Limb (tissue), 2 donors: ENCODE measurements around the gene HOXB2.

ENCODE experiments used
- DNase-seq, 2 donors: peaks; one replicate each; pipeline ENCODE4 v3.0.0-alpha.2; 2016; ENCODE audit errors: extremely low spot score in 2 of 2

The HOXB2 gene

DNA sequence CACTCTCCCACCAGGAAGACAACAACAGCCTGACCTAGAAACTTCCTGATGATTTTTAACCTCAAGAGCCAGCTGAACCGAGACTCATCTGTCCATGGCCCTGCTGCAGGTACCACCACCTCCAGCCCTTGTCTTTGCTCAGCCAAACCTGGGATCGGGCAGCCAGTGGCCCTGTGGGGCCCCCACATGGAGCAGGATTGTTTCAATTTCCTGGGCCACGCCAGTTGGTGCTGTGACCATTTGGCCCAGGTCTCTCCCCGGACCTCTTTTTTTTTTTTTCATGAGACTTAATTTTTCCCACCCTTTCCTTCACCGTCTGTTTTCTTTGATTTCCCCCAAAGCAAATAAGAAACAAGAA is 8.3 kb upstream of the HOXB2 start:
- DNase-seq, result no peak

DNA sequence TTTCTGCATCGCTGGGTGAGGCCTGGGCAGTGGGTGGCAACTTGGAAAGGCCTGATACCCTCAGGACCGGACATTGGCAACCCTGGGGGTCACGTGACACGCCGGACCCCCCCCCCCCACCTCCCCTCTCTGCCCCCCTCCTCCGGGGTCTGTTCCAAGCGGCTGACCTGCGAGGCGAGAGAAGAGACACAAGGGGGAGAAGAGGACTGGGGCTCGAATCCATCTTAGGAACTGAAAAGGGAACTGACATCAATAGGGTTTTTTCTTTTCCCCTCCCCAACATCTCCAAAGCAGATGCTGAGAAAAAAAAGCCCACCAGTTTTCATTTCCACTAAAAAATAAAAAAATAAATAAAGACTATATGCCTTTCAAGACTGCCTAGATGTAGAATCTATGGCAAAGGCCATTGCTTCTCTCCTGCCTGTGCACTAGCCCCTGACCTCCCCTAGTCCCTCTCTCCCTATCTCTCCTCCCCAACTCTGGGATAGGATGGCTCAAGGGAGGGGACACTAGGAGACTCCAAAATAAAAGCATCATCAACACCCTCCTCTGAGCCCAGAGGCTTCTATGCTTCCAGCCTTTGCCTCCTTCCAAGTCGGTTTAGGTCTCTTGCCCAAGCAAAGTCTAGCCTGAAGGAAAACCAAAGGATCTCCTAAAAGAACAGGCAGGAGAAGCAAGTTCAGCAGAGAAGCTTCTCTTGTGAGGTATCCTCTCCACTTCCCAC is 7.7 kb upstream of the HOXB2 start:
- peak in 1 of 2 donors; percentile 76 for DNase-seq

DNA sequence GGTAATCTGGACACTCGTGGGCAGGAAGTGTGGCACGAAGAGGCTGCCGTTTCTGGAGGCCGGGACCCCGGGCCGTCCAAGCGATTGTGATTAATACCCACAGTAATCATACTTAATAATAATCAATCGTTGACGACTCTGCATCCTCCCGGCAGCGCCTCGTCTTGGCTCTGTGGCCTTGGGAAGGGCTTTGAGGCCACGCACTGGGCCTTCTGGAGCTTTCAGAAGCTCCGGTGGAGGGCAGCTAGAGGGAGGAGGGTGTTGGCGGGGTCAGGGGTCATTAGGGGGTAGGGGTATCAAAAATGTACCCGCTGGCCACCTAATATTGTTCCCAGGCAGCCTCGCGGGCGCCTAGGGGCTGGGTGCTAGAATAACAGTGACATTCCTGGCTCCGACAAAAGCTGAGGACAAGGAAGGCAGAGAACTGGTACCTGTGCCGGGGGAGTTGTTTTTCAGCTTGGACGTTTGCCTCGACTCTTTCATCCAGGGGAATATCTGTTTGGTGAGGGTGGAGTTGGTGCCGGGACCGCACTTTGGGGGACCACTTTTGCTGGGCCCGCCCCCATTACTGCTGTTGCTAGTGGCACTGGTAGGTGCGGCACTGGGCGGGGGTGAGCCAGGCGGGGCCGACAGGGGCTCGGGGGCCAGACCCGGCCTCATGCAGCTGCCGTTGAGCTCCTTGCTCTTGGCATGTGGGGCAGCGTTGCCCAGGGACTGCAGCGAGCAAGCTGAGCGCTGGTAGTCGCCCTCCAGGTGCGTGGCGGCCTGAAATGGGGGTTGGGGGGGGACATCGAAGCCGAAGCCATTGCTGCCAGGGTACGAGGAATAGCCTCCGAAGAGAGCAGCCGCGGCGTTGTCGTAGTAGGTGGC is 6.9 kb upstream of the HOXB2 start:
- DNase-seq, result no peak

DNA sequence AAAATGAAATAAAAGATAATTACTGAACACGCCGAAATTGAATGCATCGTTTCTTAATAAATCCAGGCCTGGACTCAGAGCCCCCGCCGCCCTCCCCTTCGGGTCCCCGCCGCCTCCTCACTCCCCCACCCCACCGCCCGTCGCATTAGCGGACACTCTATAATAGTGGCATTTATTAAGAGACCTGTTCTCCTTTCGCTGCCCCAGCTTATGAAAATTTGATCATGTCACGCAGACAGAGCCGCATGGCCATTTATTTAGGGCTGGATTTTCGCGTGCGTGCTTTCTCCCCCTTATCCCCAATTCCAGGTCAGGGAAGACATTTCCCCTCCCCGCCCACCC is 6.3 kb upstream of the HOXB2 start:
- no peak for DNase-seq

DNA sequence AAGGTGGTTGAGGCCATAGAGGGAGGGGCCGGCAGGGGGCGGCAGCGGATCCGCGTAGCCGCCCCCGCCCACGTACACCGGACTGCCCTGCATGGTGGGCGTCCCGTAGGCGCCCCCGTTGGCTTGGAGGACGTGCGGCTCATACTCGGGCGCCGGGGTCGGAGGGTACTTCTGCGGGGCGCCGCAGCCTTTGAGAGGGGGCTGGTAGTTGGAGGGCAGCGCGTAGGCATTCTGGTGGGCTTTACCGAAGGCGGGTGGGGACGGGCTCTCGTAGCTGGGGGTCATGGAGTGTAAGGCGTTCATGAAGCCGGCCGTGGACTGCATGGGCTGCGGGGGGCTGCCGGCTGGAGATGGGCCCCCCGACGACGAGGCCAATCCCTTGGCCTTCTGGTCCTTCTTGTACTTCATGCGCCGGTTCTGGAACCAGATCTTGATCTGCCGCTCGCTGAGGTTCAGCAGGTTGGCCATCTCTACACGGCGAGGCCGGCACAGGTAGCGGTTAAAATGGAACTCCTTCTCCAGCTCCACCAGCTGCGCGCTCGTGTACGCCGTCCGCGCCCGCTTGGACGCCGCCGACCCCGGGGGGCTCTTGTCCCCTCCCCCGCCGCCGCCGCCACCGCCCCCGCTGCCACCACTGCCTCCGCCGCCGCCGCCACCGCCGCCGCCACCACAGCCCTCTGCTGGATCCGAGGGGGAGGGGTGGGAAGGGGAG is 5.7 kb upstream of the HOXB2 start:
- DNase-seq, result peak in 1 of 2 donors; percentile 72

DNA sequence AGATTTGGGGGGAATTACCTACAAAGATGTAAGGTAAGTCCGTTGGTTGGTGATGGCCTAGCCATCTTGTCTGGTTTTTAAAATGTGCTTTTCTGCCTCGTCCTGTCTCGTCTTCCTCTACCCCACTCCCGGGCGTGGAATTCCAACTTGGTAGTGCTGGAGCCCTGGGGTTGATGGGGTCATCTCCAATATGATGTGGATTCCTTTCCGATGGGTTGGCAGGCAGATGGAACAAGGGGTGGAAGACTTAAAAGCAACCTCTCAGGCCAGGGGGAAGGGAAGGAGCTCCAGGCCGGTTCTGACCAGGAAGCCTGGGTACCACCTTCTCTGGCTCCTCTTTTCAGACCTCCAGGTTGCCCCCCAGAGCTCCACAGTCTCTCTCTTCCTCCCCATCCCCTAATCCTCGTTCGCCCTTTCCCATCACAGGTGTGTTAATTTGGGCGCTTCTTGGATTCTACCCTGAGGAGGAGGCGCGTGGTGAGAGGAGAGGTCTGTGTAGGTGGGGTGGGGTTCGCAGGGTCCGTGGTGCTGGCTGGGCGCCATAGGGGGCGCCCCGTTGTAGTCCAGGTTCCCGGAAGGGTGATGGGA is 5.1 kb upstream of the HOXB2 start:
- DNase-seq, result no peak

DNA sequence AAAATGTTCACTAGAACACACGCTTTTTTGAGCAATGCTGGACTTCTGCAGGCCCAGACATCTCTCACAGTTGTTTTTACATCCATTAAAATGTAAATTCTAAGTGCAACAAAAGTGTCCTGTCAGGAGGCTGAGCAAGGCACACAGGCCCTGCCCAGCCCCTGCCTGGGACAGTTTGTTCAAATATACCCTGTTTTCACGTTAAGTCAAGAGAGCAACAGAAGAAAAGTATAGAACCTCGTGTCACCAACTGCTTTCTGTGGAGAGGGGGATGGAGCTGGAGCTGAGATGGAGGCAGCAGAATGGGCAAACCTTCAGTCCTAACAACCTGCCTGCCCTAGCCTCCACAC is 4.3 kb upstream of the HOXB2 start:
- peak in 1 of 2 donors; percentile 37 for DNase-seq

DNA sequence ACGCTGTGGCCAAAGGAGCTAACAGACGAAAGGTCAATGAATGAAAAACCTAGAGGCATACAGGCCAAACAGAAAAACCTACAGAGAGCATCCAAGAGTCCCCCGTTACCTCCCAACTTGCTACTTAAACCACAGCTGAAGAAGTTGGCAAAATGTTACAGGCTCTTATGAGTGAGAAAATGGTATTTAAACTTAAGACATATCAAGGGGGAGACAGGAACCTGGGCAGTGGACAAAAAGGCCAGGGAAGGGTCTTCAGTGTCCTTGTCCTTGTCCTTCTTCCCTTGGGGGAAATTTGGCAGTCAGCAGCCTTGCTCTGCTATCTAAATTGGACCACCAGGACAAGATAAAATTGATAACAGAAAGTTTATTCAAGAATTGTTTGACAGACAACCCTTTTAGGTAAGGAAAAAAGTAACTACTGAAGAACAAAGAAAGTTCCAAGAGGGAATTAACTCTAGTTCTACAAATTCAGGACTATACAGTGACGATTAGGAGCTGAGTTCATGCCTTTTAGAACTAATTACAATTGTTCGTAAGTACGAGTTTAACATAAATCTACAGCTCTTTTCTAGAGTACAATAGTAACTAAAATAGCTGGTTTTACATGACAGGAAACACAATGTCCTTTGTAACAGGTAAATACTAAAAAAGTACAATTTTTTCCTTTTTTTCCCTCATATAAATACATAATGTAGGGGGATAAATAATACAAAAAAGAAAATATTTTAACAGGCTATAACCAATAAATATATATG is 3.8 kb upstream of the HOXB2 start:
- no peak for DNase-seq

DNA sequence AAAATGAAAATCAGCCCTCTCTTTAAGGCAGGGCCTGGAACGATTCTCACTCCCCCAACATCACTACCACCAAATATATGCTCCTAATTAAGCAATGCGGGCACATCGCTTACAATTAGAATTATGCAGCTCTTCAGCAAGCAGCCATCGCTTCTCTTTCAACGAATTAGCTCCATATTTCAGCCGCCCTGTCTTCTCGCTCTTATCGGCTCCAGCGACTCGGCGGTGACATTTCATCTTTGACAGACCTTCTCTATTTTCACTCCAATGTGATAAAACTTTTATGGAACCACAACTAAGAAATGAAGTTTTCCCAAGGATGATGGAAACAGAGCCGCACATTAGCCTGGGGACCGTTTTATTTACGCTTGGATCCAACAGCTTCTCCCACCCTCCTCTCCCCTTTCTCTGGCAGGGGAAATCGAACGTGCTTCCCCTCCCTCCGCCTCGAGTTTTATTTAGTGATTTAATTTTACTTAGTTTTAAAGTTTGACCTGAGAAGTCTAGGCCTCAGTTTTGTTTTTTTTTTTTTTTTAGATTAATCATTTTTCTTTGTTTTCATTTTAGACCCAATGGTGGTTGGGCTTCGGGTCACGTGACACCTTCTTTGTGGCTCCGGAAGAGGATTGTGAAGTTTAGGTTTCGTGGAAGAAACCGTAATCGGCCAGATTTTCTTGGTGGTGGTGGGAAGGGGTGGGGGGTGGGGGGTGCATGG is 3.1 kb upstream of the HOXB2 start:
- DNase-seq, result peak in 1 of 2 donors; percentile 66

DNA sequence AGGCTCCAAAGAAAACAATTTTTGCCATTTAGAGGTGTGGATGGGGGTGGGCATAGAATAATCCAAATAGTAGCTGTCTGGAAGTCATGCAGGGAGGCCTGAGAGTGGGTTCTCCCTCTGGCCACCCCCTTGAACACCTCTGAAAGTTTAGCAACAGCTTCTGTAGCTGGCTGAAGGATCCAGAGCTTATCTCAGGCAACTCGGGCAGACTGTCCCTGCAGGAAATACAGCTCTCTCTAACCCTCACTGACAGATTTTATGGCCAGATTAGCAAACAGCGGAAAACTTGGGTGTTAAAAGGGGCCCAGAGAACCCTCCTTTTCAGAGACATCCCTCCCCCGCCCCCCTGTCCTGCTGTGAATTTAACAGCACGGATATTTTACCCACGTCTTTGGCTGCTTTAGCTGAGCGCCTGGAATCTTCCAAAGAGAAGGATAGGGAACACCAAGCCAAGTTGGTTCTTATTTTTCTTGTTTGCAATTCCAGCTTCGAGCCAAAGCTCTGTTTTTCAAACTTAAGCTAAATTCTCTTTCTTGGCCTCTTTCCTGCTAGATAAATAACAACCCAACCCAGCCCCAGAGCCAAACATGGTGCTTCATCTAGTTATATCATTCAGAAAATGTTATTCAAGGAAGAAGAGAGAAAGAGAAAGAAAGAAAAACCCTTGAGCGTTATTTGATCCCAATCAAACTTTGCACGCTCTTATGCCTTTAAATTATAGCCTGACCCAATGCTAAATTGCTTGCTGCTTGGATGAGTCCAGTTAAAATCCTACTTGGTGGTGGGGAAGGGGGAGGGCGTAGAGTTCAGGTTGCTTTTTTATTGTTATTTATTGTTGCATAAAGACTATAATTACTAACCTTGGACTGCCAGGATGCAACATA is 2.3 kb upstream of the HOXB2 start:
- peak; percentile 61 to 70 for DNase-seq

DNA sequence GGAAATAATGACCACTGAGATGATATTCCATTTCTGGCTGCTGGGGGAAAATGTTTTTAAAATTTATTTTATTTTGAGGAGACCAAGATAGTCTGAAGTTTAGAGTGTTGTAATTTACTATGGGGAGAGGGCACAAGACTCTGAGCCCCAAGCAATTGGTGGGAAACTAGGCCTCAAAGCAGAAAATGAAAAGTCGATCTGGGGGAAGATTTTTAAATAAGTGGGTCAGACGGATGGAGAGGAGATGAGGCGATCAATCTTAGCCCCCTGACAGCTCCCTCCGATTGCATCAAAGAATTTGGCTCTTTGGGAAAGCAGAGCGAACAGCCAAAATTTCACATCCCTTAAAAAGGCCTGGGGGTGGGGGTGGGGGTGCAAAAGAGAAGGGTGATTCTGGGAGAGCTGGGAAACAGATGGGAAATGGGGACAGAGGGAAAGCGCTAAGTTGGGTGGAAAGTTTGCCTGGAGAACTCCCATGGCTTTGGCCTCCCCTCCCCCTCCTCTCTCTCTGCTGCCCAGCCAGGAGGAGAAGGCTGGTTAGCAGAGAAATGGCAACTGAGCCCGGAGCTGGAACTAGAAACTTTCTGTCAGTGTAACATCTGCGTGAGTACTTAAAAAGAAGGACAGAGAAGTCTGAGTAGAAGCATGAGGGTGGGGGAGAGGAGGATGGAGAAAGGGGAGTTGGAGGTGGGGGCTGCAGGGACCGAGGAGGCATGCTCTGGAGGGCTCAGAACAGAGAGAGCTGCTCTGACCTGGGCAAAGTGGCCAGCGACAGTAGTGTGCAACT is 1.4 kb upstream of the HOXB2 start:
- peak in 1 of 2 donors; percentile 72 for DNase-seq

DNA sequence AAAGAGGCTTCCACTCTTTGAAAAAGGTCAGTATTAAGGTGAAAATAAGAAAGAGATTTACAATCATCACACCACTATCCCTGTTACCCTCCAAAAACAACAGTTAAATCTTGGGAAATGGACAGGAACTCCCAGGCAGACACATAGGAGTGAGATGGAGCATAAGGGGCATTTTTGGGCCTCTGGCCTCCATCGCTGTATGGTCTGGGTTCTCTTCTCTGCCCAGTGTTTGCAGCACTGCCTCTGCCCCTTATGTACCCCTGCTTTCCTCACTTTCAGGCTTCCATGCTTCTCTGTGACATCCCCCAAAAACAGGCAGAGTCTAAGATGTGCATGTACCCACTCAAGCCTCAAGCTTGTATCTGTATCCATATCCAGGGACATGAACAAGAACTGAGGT is 630 bp upstream of the HOXB2 start:
- DNase-seq, result no peak

DNA sequence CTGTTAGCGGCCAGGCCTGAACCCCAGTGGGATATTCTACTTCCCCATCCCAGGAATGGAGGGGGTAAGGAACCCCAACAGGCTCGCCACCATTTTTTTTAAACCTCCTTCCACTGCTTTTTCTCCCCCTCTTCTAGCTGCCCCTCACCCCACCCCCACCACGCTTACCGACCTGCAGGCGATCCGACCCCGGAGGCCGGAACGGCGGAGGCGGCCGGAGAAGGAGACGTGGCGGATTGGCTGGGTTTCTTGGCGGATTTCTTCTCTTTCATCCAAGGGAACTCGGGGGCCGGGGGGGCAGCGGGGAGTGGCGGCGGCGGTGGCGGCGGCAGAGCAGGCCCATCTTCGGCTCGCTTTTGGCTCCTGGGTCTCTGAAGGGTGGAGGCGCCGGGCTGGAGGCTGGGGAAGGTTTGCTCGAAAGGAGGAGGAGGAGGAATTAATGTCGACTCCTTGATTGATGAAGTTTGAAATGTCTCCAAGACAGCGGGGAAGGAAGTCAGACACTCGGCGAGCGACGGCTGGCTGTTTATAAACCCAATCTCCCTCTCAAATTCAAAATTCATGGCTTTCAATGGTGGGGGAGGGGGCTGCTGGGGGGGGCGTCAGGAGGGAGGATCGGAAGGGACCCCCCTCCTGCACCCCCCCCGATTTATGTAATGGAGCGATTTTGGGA is 424 bp downstream of the HOXB2 start:
- peak; percentile 74 to 89 for DNase-seq

DNA sequence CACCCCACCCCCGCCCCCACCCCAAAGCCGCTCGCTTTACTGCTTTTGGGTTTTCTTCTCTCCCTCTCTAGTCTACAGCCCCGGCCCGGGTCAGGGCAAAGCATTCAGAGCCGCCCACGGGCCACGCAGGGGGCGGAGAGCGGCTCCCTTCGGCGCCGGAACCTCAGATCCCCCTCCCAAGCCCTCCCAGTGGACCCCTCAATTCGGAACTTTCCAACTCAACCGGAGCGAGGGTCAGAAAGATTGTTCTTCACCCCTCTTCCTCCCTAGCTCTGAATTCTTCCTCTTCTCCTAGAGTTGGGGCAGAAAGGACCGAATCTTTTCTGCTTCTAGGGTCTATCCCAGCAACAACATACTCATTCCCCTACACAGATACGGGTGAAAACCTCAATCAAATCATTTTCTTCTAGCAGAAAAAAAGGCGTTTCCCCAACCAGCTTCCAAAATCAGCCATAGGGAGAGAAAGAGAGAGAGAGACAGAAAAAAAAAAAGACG is 1.0 kb downstream of the HOXB2 start:
- DNase-seq, result no peak

DNA sequence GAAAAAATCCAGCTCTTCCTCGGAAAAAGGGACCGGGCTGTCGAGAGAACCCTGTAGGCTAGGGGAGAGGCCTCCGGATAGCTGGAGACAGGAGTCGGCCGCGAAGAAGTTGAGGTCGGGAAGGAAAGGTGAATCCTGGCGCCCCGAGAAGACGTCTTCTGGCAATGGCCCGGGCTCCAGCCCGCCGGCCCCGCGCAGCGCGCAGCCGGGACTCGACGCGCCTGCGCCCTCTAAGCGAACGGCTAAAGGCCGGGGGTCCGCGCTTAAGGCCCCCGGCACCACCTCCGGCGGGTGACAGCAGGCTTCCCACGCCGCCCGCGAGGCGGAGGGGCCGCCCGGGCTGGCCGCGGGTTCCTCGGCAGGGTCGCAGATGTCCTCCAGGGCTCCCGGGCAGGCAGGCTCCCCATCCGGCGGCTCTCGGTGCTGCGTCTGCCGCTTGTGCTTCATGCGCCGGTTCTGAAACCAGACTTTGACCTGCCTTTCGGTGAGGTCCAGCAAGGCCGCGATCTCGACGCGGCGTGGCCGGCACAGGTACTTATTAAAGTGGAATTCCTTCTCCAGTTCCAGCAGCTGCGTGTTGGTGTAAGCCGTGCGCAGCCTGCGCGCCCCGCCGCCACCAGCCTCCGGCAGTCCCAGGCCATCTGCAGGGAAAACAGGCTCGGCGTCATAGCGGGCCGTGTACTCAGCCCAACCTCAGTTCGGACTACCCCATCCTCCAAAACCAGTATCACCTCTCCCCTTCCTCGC is 1.6 kb downstream of the HOXB2 start:
- DNase-seq, result peak in 1 of 2 donors; percentile 77

DNA sequence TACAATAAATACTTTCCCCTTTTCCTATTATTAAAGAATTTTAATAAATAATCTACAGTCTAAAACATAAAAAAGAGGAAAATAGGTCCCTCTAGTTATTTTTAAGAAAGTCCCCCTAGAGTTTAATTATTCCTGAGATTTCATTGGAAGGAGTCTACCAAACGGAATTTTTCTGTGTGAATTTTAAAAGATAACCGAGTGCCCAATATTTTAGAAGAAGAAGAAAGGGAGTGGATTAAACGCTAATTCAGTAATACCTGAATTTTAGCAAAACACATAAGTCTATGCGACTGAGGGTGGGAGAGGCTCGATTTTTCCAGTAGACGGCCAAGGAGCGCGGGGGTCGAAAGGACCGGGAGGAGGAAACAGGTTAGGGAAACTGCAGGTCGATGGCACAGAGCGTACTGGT is 2.2 kb downstream of the HOXB2 start:
- no peak for DNase-seq

DNA sequence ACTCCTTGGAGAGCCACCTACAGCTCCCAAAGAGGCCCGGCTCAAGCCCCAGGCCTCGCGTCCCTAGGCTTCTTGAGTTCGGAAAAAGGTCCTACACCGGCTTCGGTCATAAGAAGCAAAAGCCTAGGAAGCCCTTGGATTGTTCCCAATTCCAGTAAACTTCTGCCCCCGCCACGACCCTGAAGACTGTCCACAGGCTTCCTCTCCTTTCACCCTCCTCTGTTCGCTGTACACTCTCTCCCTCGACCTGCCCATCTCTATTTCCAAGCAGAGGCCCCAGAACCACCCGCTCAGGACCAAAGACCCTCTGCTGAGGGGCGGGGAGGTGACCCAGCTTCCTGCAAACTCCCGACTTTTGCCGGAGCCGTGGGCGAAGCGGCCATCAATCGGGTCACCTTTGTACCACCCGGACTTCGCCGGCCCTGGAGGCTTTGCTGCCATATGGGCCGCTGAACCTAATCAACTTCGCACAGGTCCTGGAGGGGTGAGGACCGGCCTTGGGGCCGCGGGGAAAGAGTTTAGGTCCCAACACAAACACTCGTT is 2.7 kb downstream of the HOXB2 start:
- no peak for DNase-seq
